ENCODE data around the gene KAT2B. TPM values are rescaled to one million over a fixed set of nuclear protein-coding genes. Genes with fewer than 3 reads are reported as not detected.

The KAT2B gene
- total RNA-seq, 1 donor from 2014 or later = 8.1 TPM

DNA sequence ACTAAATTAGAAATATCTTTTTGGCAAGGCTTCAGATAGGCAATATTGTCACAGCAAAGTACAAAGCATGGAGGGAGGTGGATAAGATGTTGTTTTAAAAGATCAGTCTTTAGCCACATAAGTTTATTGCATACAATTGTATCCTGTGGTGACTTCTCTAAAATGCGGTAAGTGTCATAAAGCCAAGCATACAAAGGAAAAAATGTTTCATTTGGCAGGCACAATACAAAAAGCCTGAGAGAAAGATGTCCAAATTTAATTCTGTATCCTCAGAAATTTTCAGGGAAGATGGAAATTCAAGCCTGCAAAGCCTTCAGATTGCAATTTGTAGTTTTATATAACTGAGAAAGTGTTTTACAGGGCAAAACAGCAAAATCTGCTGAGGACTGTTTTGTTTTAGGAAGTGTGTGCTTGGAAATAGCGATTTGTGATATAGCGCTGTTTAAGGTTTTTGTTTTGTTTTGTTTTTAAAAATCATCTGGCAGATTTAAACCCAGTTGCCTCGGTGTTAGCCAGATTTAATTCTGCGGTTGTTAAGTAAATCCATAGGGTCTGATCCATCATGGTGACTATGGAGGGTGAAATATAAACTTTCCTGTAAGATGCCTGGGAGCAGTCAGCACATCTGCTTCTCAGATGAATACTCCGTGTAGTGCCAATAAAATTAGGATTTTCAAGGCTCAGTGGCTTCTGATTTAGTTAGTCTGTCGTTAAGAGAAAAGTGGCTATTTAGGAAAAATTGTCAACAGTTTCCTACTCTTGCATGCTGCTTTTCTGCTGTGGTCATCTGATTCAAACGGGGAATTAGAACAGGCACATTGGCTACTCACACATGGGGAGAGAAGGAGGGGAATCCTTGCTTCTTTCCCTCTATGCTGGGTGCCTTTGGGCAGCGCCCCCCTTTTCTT lies 8.0 kb downstream of the KAT2B start:
- H3K36me3 Mint-ChIP-seq (ENCODE audit: low read depth) = no peaks in the 10 kb centered on the region
- TF ChIP-seq, protein P1, sequence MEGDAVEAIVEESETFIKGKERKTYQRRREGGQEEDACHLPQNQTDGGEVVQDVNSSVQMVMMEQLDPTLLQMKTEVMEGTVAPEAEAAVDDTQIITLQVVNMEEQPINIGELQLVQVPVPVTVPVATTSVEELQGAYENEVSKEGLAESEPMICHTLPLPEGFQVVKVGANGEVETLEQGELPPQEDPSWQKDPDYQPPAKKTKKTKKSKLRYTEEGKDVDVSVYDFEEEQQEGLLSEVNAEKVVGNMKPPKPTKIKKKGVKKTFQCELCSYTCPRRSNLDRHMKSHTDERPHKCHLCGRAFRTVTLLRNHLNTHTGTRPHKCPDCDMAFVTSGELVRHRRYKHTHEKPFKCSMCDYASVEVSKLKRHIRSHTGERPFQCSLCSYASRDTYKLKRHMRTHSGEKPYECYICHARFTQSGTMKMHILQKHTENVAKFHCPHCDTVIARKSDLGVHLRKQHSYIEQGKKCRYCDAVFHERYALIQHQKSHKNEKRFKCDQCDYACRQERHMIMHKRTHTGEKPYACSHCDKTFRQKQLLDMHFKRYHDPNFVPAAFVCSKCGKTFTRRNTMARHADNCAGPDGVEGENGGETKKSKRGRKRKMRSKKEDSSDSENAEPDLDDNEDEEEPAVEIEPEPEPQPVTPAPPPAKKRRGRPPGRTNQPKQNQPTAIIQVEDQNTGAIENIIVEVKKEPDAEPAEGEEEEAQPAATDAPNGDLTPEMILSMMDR (IDR thresholded peaks at IDR 0.05) = no peak
- H3K27me3 Mint-ChIP-seq (ENCODE audit: low read depth) = no peaks in the 10 kb centered on the region
- H3K4me1 Mint-ChIP-seq (ENCODE audit: low read depth) = peaks cover 10% of the 10 kb centered on the region
- H3K27ac Mint-ChIP-seq (ENCODE audit: unreplicated experiment) = no peak overlapping the region
- H3K9me3 Mint-ChIP-seq (ENCODE audit: low read depth) = no peaks in the 10 kb centered on the region
- H3K4me3 Mint-ChIP-seq (ENCODE audit: unreplicated experiment) = no peak overlapping the region
- DNase-seq (ENCODE audit: low spot score) = no peak

DNA sequence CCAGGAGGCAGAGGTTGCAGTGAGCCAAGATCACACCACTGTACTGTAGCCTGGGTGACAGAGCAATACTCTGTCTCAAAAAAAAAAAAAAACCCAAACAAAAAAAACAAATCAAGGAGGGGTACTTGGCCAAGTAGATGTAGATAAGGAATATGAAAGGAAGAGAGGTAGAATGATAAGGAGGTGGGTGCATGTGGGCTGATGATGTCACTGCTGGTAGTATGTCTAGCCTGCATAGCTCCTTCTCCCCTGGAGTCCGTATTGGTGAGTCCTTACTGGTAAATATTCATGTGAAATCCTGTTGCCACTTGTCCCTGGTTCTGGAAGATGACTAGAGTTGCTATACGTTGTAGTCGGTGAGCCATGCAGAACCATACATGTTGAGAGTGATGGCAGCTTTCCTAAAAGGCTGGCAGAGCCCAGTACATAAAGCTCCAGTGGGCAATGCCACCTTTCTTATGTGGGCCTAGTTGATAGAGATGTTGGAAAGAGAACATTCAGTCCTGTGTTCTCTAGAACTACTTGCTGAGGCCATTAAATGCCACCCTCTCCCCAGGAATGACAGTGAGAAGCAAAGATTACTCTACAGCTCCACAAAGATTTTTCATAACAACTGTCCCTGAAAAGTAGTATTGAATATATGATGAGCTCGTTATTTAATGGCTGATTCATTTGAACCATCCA lies 11.0 kb downstream of the KAT2B start:
- no peaks in the 10 kb centered on the region for H3K9me3 Mint-ChIP-seq (ENCODE audit: low read depth)
- no peaks in the 10 kb centered on the region for H3K36me3 Mint-ChIP-seq (ENCODE audit: low read depth)

GRCh38 chr3:20052851-20053250 lies 12.6 kb downstream of the KAT2B start:
- Mint-ChIP-seq H3K27me3 (ENCODE audit: low read depth) (no peaks in the 10 kb centered on the region), H3K9me3 (ENCODE audit: low read depth) (no peaks in the 10 kb centered on the region), H3K4me1 (ENCODE audit: low read depth) (peaks cover 2% of the 10 kb centered on the region), H3K36me3 (ENCODE audit: low read depth) (no peaks in the 10 kb centered on the region), H3K27ac (ENCODE audit: unreplicated experiment) (no peak overlapping the region), H3K4me3 (ENCODE audit: unreplicated experiment) (no peak overlapping the region)
- TF ChIP-seq, protein P1 (IDR thresholded peaks at IDR 0.05) = no peak
- DNase-seq (ENCODE audit: low spot score) = no peak

More for the DNA sequence above, 11.0 kb downstream of the KAT2B start:
- TF ChIP-seq, protein P1 (IDR thresholded peaks at IDR 0.05) = no peak
- Mint-ChIP-seq H3K4me1 (ENCODE audit: low read depth) (peaks cover 4% of the 10 kb centered on the region), H3K27me3 (ENCODE audit: low read depth) (no peaks in the 10 kb centered on the region), H3K27ac (ENCODE audit: unreplicated experiment) (no peak overlapping the region), H3K4me3 (ENCODE audit: unreplicated experiment) (no peak overlapping the region)
- no peak for DNase-seq (ENCODE audit: low spot score)

DNA sequence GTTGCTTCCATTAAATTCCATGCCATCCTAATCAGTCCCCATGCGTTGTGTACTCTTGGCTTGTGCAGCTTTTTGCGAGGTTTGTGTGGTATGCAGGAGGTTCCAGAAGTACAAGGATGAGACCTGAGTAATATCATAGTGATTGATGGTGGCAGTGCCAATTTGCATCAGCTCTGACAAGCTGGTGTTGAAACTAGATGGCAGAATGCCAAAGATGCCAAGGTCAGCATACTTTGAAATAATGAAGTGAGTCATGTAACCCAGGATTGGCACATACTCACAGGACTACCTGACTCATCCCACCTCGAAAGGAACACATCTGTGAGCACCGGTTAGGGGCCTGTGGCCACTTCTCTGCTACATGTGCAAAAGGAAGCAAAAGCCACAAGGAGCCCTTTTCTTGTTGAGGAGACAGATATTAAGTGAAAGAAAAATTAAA lies 14.3 kb downstream of the KAT2B start:
- Mint-ChIP-seq H3K27ac (ENCODE audit: unreplicated experiment) (no peak overlapping the region), H3K9me3 (ENCODE audit: low read depth) (no peaks in the 10 kb centered on the region), H3K4me3 (ENCODE audit: unreplicated experiment) (no peak overlapping the region), H3K27me3 (ENCODE audit: low read depth) (no peaks in the 10 kb centered on the region), H3K36me3 (ENCODE audit: low read depth) (no peaks in the 10 kb centered on the region), H3K4me1 (ENCODE audit: low read depth) (no peaks in the 10 kb centered on the region)
- TF ChIP-seq, protein P1 (IDR thresholded peaks at IDR 0.05) = no peak
- DNase-seq (ENCODE audit: low spot score) = no peak

DNA sequence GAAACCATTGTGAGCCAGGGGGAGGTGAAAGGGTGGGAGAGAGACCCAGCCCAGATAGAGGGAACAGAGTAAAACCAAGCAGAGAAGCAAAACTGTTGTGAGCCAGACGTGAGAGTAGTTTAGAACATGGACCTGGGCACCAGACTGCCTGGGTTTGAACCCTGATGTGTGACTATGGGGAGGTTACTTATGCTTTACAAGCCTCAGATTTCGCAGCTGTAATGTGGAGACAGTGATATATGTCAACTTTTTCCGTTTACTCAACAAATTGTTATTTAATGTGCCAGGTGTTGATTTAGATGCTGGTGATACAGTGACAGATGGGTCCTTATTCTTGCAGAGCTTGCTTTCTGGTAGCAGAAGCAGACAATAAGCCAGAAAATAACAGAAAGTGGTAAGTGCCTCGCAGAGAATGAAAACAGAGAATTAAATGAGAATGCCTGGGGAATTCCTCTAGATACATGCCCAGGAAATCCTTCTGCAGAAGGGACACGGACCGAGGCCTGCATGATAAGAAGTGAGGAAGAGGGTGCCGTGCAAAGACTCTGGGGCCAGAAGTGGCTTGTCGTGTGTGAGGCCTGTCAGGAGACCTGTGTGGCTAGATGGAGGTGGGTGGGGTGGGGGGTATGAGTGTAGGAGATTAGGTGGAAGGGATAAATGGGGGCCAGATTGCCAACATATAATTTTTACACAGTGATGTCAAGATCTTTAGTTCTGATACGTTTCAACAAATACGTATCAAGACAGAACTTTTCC lies 15.0 kb downstream of the KAT2B start:
- Mint-ChIP-seq H3K4me1 (ENCODE audit: low read depth) (no peaks in the 10 kb centered on the region), H3K27me3 (ENCODE audit: low read depth) (no peaks in the 10 kb centered on the region), H3K27ac (ENCODE audit: unreplicated experiment) (no peak overlapping the region), H3K4me3 (ENCODE audit: unreplicated experiment) (no peak overlapping the region), H3K9me3 (ENCODE audit: low read depth) (no peaks in the 10 kb centered on the region), H3K36me3 (ENCODE audit: low read depth) (no peaks in the 10 kb centered on the region)
- TF ChIP-seq, protein P1 (IDR thresholded peaks at IDR 0.05) = no peak
- DNase-seq (ENCODE audit: low spot score) = no peak

All from chondrocyte (in vitro differentiated cells).